GM12874 (cell line): ENCODE data around the gene FILIP1L.

Experiments used
- TF ChIP-seq, protein P1 (sequence below): IDR thresholded peaks from 2 replicates; pipeline ENCODE4 v1.5.1; 2011; ENCODE audit warnings: low read depth, mild to moderate bottlenecking, control low read depth, low read length, moderate library complexity; ENCODE audit not compliant: insufficient read depth

The FILIP1L gene

DNA sequence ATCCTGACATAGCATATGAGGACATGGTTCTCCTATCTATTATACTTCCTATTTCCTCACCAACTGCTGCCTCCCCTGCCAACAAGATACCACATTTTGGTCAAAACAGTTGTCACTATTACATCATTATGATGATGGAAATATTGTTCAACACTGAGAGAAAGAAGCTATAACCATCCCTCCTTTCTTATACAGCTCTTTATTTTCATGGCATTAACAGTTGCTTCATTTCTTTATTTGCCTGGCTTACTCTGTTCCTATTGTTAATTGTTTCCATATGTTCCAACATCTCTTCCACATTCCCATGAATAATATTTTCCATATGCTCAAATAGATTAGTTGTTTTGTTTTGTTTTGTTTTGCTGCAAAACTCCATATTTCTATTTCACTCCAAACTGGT lies 40.8 kb upstream of the FILIP1L start:
- TF ChIP-seq, protein P1, sequence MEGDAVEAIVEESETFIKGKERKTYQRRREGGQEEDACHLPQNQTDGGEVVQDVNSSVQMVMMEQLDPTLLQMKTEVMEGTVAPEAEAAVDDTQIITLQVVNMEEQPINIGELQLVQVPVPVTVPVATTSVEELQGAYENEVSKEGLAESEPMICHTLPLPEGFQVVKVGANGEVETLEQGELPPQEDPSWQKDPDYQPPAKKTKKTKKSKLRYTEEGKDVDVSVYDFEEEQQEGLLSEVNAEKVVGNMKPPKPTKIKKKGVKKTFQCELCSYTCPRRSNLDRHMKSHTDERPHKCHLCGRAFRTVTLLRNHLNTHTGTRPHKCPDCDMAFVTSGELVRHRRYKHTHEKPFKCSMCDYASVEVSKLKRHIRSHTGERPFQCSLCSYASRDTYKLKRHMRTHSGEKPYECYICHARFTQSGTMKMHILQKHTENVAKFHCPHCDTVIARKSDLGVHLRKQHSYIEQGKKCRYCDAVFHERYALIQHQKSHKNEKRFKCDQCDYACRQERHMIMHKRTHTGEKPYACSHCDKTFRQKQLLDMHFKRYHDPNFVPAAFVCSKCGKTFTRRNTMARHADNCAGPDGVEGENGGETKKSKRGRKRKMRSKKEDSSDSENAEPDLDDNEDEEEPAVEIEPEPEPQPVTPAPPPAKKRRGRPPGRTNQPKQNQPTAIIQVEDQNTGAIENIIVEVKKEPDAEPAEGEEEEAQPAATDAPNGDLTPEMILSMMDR: no peak

DNA sequence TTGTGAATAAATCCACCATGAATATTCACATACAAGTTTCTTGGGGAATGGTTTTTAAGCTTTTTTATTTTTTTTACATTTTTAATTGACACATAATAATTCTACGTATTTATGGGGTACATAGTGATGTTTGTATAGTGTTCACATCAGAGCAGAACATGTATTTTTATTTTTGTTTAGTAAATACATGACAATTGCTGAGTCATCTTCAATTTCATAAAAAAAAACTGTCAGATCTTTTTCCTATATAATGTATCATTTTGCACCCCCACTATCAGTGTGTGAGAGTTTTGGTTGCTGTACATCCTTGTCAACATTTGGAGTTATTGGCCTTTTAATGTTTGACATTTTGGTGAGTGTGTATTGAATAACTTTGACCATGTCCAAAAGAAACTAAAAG lies 39.9 kb upstream of the FILIP1L start:
- TF ChIP-seq, protein P1: no peak

DNA sequence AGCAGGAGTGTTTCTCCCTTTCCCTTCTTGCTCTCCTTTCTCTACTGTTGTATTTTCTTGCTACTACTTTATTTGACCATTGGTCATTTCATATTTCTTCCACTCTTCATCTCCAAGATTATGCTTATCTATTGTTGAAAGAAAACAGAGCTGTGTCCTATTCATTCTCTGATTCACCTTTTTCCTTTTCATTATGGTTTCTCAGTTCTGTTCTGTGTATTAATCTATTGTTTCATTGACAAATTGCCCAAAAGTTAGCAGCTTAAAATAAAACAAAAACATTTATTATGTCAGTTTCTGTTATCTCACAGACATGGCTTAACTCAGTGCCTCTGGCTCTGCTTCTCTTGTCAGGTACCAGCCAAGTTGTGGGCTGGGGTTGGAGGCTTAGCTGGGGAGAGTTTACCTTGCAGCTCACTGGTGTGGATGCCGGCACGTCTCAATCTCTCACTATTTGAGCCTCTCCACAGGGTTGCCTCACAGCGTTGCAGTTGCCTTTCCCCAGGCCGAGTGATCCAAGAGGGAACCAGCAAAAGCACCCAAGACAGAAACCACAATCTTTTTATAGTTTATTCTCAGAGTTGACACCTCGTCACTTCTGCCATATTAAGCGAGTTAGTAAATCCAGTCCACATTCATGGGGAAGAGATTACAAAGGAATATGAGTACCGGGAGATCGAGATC lies 36.9 kb upstream of the FILIP1L start:
- TF ChIP-seq, protein P1: no peak

DNA sequence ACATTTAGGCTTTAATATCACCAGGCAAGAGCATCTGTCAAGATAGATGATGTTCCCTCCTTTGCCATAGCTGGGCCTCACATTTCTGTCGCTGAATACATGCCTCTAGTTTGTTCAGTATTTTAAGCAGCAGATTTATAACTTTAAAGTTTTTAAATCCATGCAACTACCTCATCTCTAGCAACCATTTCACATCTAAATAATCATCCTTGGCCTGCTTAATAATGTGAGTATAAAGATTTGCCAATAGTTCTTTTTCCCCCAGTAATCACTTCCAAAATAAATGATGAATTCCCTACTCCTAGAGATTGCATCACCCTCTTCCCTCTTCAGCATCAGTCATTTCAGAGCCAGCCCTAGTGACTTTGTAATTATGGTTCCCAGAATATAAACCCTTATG lies 36.2 kb upstream of the FILIP1L start:
- TF ChIP-seq, protein P1: no peak

DNA sequence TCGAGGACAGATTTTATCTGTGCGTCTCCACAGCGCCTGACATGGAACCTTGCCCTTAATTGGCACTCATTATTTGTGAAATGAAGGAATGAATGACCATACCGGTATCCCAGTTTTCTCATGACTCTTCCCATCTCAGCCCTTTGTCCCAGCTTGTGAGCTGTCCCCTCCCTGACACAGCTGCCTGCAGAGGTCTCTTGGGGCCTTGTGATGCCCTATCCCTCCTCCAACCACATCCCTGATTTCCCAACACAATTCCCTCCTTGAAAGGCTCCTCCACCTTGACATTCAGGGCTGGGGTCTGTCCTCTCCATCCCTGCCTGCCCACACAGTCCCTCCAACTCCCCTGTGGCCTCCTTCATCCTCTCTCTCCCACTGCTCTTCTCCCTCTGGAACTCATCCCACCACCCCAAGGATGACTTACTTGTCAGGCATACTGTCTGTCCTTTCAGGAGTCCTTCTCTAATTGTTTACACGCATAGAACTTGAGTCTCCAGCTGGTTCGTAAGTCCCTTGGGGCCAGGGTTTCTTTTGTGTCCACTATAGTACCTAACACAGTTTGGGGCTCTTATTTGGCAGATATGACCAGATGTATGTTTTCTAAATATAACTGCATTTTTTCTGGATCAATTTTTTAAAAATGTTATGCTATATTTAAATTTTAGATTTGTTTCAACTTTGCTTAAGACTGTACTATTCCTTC lies 35.6 kb upstream of the FILIP1L start:
- TF ChIP-seq, protein P1: no peak

DNA sequence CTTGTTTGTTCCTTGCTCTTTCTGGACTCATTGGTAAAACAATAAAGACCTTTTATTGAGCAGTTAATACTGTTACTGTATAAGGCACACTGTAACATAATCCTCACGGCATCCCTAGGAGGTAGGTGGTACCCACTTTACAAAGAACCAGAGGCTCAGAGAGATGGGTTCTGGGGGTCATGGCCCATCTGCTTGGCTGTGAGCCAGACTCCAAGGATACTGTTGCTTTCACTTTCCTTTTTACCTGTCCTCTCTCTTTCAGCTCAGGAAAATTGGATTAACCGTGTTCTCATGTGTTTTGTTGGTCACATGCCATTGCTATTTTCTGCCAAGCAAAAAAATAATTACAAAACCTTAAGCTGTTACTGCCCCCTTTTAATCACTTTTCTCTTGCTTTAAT lies 34.8 kb upstream of the FILIP1L start:
- TF ChIP-seq, protein P1: no peak

DNA sequence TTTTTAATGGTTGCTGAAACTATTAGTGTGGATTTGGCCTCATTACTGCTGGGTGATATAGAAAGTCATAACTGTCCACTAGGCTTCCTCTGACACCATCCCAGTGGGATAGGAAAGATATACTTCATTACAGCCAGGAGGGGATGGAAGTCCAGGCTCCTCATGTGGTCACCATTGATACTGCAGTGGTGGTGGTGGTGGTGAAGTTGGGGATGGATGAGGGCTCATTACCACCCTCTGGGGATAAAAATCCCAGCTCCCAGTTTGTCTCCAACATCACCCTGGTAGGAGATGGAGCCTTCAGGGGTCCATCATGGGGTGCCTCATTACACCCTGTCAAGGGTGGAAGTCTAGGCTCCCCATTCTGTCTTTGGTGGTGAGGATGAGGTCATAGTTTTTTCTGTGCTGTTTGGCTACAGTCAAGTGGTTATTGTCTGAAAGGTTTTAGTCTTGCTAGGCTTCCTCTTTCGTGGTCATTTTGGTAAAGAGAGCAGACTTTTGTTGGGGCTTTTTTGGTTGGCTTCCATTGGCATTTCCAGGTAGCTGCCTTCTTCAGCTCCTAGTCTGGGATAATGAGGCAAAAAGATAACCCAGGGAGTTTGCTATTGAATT lies 30.1 kb upstream of the FILIP1L start:
- TF ChIP-seq, protein P1: 0 out of 2 replicates have a peak, but pooled peaks have one; percentile 5
